ENCODE results near the gene TMEM237.

DNA sequence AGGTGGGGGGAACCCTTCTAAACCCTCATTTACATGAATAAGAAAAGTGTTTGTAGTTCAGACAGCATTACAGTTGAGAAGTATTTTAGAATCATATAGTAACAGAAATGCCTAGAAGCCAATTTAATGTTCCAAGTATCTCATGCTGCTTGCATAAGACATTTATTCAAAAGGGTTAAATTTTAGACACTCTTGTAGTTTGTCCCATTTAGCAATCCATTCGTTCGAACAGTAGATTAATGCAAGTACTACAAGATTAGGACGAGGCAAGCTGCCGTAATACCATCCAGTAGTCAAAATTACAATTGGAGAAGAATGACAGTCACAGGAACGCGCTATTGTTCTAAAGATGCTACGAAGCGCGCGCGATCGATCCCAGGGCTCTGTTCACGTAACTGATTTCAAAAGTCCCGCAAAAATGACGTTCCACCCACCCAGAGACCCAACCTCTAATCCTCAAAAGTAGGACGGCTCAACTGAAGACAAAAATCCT lies 1.2 kb downstream of the TMEM237 start:
- TF ChIP-seq POLR2AphosphoS5 (IDR thresholded peaks at IDR 0.05; ENCODE audit: borderline replicate concordance, low read depth, low read length) (no peak), EZH2 (IDR thresholded peaks at IDR 0.05) (no peak)

All from SK-N-MC (cell line).